ENCODE results near the gene LRBA. TPM values are rescaled to one million over a fixed set of nuclear protein-coding genes. Genes with fewer than 3 reads are reported as not detected.

LRBA gene
- total and polyA plus RNA-seq, 2 of the 4 experiments (the other 2 are of a cell fraction) = 10.2 to 51.6 TPM

GRCh38 chr4:150436598-150437370 lies 578.3 kb downstream of the LRBA start:
- dilution Hi-C loops (cut with HindIII; ENCODE audit: low sequenced_read_pairs, unreplicated experiment) = no loop called here
- TF ChIP-seq MAZ (IDR thresholded peaks at IDR 0.05; ENCODE audit: borderline replicate concordance, low read depth, low read length) (no peak), RAD21 (IDR thresholded peaks at IDR 0.05; ENCODE audit: low read length) (no peak), RCOR1 (IDR thresholded peaks at IDR 0.05; ENCODE audit: insufficient replicate concordance, low read length) (no peak)
- CTCF ChIA-PET = no interaction called here

More at GRCh38 chr4:150436598-150437370, 578.3 kb downstream of the LRBA start:
- H4K91ac ChIP-seq (ENCODE audit: insufficient read depth, low read depth, low read length) = no peak overlapping the region
- H3K27ac ChIP-seq (ENCODE audit: insufficient read depth, low read length) = no peak overlapping the region
- H4K8ac ChIP-seq (ENCODE audit: low read depth in 2 of 2, low read length in 2 of 2) = no peak overlapping the region
- H3K4me1 ChIP-seq (ENCODE audit: control insufficient read depth, insufficient read depth, low read length) = no peaks in the 10 kb centered on the region
- WGBS, 2 experiments (ENCODE audit: extremely low coverage in 2 of 2, insufficient read length in 1 of 2) = no CpG with 5 or more reads among the region's 2 CpGs
- H2BK15ac ChIP-seq (ENCODE audit: low read depth, low read length) = no peak overlapping the region
- H3K9me1 ChIP-seq (ENCODE audit: insufficient read depth, low read length) = no peaks in the 10 kb centered on the region
- no peak overlapping the region for H3K14ac ChIP-seq (replicated peaks; ENCODE audit: low read depth, low read length)
- H3K18ac ChIP-seq (ENCODE audit: low read depth, low read length) = no peak overlapping the region
- H3K9ac ChIP-seq (ENCODE audit: low read depth, low read length) = no peak overlapping the region
- no peak overlapping the region for H3K56ac ChIP-seq (ENCODE audit: extremely low read depth, insufficient read depth, low read length)
- H2AFZ ChIP-seq (replicated peaks; ENCODE audit: low read length, poor library complexity) = no peak overlapping the region
- H3K27me3 ChIP-seq (ENCODE audit: control insufficient read depth, insufficient read depth, low read length) = no peaks in the 10 kb centered on the region
- no peak overlapping the region for H3K4me3 ChIP-seq (ENCODE audit: insufficient read depth, low read depth, low read length)
- H3K9me3 ChIP-seq (ENCODE audit: control insufficient read depth, insufficient read depth, low read length) = no peaks in the 10 kb centered on the region
- POLR2A ChIA-PET (ENCODE audit: unreplicated experiment) = no interaction called here
- H3K4me2 ChIP-seq (ENCODE audit: low read depth, low read length) = no peak overlapping the region
- no peaks in the 10 kb centered on the region for H3K36me3 ChIP-seq (ENCODE audit: control insufficient read depth, insufficient read depth, low read length)
- intact Hi-C loops (cut with micrococcal nuclease) = no loop called here
- H2BK20ac ChIP-seq (ENCODE audit: low read depth, low read length) = no peak overlapping the region
- H2AK9ac ChIP-seq (replicated peaks; ENCODE audit: low read depth, low read length, poor library complexity) = no peak overlapping the region
- in situ Hi-C loops (cut with MboI; ENCODE audit: low sequenced_read_pairs) = no loop called here
- no peak overlapping the region for H2BK5ac ChIP-seq (ENCODE audit: low read depth, low read length, poor library complexity, severe bottlenecking)
- ATAC-seq (ENCODE audit: low read depth) = no peak
- H2AK5ac ChIP-seq (ENCODE audit: low read depth, low read length) = no peak overlapping the region
- no peak for DNase-seq
- H3K4ac ChIP-seq (ENCODE audit: low read depth, low read length) = no peak overlapping the region
- H4K20me1 ChIP-seq (ENCODE audit: insufficient read depth, low read length) = no peaks in the 10 kb centered on the region
- H3K23ac ChIP-seq (ENCODE audit: low read depth, low read length) = no peak overlapping the region
- no TSS peak for BruUV-seq (replicated peaks)
- no peak overlapping the region for H4K5ac ChIP-seq (ENCODE audit: low read depth, low read length)
- no peak overlapping the region for H2BK120ac ChIP-seq (ENCODE audit: low read depth, low read length)
- H3K79me1 ChIP-seq (ENCODE audit: low read depth in 1 of 2, low read length in 2 of 2) = no peaks in the 10 kb centered on the region
